ENCODE measurements around the gene CDH8. TPM values are rescaled to one million over a fixed set of nuclear protein-coding genes. Genes with fewer than 3 reads are reported as not detected.
A peak's percentile ranks its signal among the peaks of the same experiment; 100 is the strongest.

The CDH8 gene
- total and polyA plus RNA-seq, 2 donors (not counting 1 experiment from before 2014, with no cell fraction given), result not detected

GRCh38 chr16:61901689-61902088 lies 134.5 kb downstream of the CDH8 start:
- TF ChIP-seq, protein P1, sequence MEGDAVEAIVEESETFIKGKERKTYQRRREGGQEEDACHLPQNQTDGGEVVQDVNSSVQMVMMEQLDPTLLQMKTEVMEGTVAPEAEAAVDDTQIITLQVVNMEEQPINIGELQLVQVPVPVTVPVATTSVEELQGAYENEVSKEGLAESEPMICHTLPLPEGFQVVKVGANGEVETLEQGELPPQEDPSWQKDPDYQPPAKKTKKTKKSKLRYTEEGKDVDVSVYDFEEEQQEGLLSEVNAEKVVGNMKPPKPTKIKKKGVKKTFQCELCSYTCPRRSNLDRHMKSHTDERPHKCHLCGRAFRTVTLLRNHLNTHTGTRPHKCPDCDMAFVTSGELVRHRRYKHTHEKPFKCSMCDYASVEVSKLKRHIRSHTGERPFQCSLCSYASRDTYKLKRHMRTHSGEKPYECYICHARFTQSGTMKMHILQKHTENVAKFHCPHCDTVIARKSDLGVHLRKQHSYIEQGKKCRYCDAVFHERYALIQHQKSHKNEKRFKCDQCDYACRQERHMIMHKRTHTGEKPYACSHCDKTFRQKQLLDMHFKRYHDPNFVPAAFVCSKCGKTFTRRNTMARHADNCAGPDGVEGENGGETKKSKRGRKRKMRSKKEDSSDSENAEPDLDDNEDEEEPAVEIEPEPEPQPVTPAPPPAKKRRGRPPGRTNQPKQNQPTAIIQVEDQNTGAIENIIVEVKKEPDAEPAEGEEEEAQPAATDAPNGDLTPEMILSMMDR (conservative IDR thresholded peaks at IDR 0.05 in 1 of 2, IDR thresholded peaks at IDR 0.05 in 1 of 2; ENCODE audit: low read depth in 1 of 2, low read length in 2 of 2), result no peak
- TF ChIP-seq EZH2 (IDR thresholded peaks at IDR 0.05; ENCODE audit: low read length, missing control alignments), result no peak

DNA sequence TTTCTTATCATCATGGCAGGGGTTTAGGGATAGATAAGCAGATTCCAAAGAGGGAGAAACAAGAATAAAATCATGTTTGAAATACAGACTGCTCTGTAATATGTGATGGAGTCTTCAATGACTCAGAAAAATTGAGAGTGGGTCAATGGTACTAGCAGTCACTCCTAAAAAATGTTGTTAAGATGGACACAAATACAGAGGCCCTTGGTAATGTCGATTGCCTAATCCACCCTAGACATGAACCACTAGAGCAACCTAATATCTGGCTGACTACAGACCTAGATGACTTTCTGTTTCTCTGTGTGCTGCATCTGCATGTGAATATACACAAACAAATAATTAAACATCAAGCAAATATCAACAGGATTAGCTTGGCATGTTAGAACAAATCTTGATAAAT lies 135.8 kb downstream of the CDH8 start:
- no peak overlapping the region for H3K27ac ChIP-seq (ENCODE audit: insufficient read depth, low read length)
- peak in 1 of 2 donors; percentile 56 for DNase-seq (ENCODE audit: low read depth in 2 of 2)

More at GRCh38 chr16:61901689-61902088, 134.5 kb downstream of the CDH8 start:
- Histone ChIP-seq H3K36me3 (ENCODE audit: control insufficient read depth, insufficient read depth, low read length) (no peaks in the 10 kb centered on the region), H3K4me3 (replicated peaks in 1 of 4; ENCODE audit: control extremely low read depth in 1 of 4, insufficient read depth in 1 of 4, low read depth in 3 of 4, low read length in 4 of 4) (no peak overlapping the region), H3K9ac (ENCODE audit: insufficient read depth, low read length) (no peak overlapping the region), H3K4me2 (ENCODE audit: extremely low read depth, insufficient read depth, low read length) (no peak overlapping the region), H3K9me3 (ENCODE audit: control insufficient read depth, insufficient read depth, low read depth, low read length) (no peaks in the 10 kb centered on the region), H3K27me3 (ENCODE audit: control insufficient read depth, insufficient read depth, low read length) (no peaks in the 10 kb centered on the region), H2AFZ (ENCODE audit: low read length) (no peak overlapping the region), H3K4me1 (ENCODE audit: control insufficient read depth, extremely low read depth, insufficient read depth, low read length) (no peaks in the 10 kb centered on the region), H3K27ac (ENCODE audit: insufficient read depth, low read length) (no peak overlapping the region), H4K20me1 (ENCODE audit: control insufficient read depth, extremely low read depth, insufficient read depth, low read length) (no peaks in the 10 kb centered on the region), H3K79me2 (ENCODE audit: control insufficient read depth, insufficient read depth, low read length) (no peaks in the 10 kb centered on the region)
- no peak for DNase-seq (ENCODE audit: low read depth in 2 of 2)

GRCh38 chr16:61897657-61898056 lies 138.6 kb downstream of the CDH8 start:
- Histone ChIP-seq H3K9ac (ENCODE audit: insufficient read depth, low read length) (no peak overlapping the region), H3K27me3 (ENCODE audit: control insufficient read depth, insufficient read depth, low read length) (no peaks in the 10 kb centered on the region), H3K4me3 (replicated peaks in 1 of 4; ENCODE audit: control extremely low read depth in 1 of 4, insufficient read depth in 1 of 4, low read depth in 3 of 4, low read length in 4 of 4) (no peak overlapping the region), H3K27ac (ENCODE audit: insufficient read depth, low read length) (no peak overlapping the region), H3K9me3 (ENCODE audit: control insufficient read depth, insufficient read depth, low read depth, low read length) (no peaks in the 10 kb centered on the region), H3K36me3 (ENCODE audit: control insufficient read depth, insufficient read depth, low read length) (no peaks in the 10 kb centered on the region), H3K4me2 (ENCODE audit: extremely low read depth, insufficient read depth, low read length) (no peak overlapping the region), H3K4me1 (ENCODE audit: control insufficient read depth, extremely low read depth, insufficient read depth, low read length) (no peaks in the 10 kb centered on the region), H2AFZ (ENCODE audit: low read length) (no peak overlapping the region), H3K79me2 (ENCODE audit: control insufficient read depth, insufficient read depth, low read length) (no peaks in the 10 kb centered on the region), H4K20me1 (ENCODE audit: control insufficient read depth, extremely low read depth, insufficient read depth, low read length) (no peaks in the 10 kb centered on the region)
- TF ChIP-seq, protein P1 (conservative IDR thresholded peaks at IDR 0.05 in 1 of 2, IDR thresholded peaks at IDR 0.05 in 1 of 2; ENCODE audit: low read depth in 1 of 2, low read length in 2 of 2), result no peak
- no peak for TF ChIP-seq EZH2 (IDR thresholded peaks at IDR 0.05; ENCODE audit: low read length, missing control alignments)
- DNase-seq (ENCODE audit: low read depth in 2 of 2), result no peak

More for the DNA sequence above, 135.8 kb downstream of the CDH8 start:
- no peak overlapping the region for H3K4me2 ChIP-seq (ENCODE audit: extremely low read depth, insufficient read depth, low read length)
- no peaks in the 10 kb centered on the region for H3K79me2 ChIP-seq (ENCODE audit: control insufficient read depth, insufficient read depth, low read length)
- H3K27me3 ChIP-seq (ENCODE audit: control insufficient read depth, insufficient read depth, low read length), result no peaks in the 10 kb centered on the region
- H4K20me1 ChIP-seq (ENCODE audit: control insufficient read depth, extremely low read depth, insufficient read depth, low read length), result no peaks in the 10 kb centered on the region
- no peaks in the 10 kb centered on the region for H3K9me3 ChIP-seq (ENCODE audit: control insufficient read depth, insufficient read depth, low read depth, low read length)
- H3K9ac ChIP-seq (ENCODE audit: insufficient read depth, low read length), result no peak overlapping the region
- no peaks in the 10 kb centered on the region for H3K36me3 ChIP-seq (ENCODE audit: control insufficient read depth, insufficient read depth, low read length)
- no peaks in the 10 kb centered on the region for H3K4me1 ChIP-seq (ENCODE audit: control insufficient read depth, extremely low read depth, insufficient read depth, low read length)
- H3K4me3 ChIP-seq (replicated peaks in 1 of 4; ENCODE audit: control extremely low read depth in 1 of 4, insufficient read depth in 1 of 4, low read depth in 3 of 4, low read length in 4 of 4), result no peak overlapping the region
- no peak overlapping the region for H2AFZ ChIP-seq (ENCODE audit: low read length)
- TF ChIP-seq EZH2 (IDR thresholded peaks at IDR 0.05; ENCODE audit: low read length, missing control alignments), result no peak
- TF ChIP-seq, protein P1 (conservative IDR thresholded peaks at IDR 0.05 in 1 of 2, IDR thresholded peaks at IDR 0.05 in 1 of 2; ENCODE audit: low read depth in 1 of 2, low read length in 2 of 2), result no peak
